Ishikawa (cell line): ENCODE results near the gene CACNA1G.
A peak's percentile ranks its signal among the peaks of the same experiment; 100 is the strongest.

Experiments
- CEBPB ChIP-seq: IDR thresholded peaks from 2 replicates; pipeline ENCODE4 v1.6.1; 2012
- CREB1 ChIP-seq: IDR thresholded peaks from 2 replicates; pipeline ENCODE4 v1.6.1; 2012; ENCODE audit warnings: low read depth
- EGR1 ChIP-seq: IDR thresholded peaks from 2 replicates; pipeline ENCODE4 v1.6.1; 2012
- EP300 ChIP-seq: IDR thresholded peaks from 2 replicates; pipeline ENCODE4 v1.6.1; 2012; ENCODE audit warnings: borderline replicate concordance
- FOXM1 ChIP-seq: IDR thresholded peaks from 2 replicates; pipeline ENCODE4 v1.6.1; 2012; ENCODE audit warnings: low read depth, borderline replicate concordance
- MAX ChIP-seq: IDR thresholded peaks from 2 replicates; pipeline ENCODE4 v1.6.1; 2012
- RAD21 ChIP-seq: IDR thresholded peaks from 2 replicates; pipeline ENCODE4 v1.6.1; 2012; ENCODE audit warnings: low read depth
- TAF1 ChIP-seq: IDR thresholded peaks from 2 replicates; pipeline ENCODE4 v1.6.1; 2012; ENCODE audit warnings: low read depth, mild to moderate bottlenecking
- TCF12 ChIP-seq: IDR thresholded peaks from 2 replicates; pipeline ENCODE4 v1.6.1; 2012; ENCODE audit warnings: low read depth
- TEAD4 ChIP-seq: IDR thresholded peaks from 2 replicates; pipeline ENCODE4 v1.6.1; 2012
- YY1 ChIP-seq: IDR thresholded peaks from 2 replicates; pipeline ENCODE4 v1.6.1; 2012; ENCODE audit warnings: low read depth
- TF ChIP-seq, protein P1 (sequence below): IDR thresholded peaks from 2 replicates; pipeline ENCODE4 v1.6.1; 2012; ENCODE audit warnings: low read depth, mild to moderate bottlenecking
- TF ChIP-seq, protein P2 (sequence below): IDR thresholded peaks from 2 replicates; pipeline ENCODE4 v1.6.1; 2012

DNA sequence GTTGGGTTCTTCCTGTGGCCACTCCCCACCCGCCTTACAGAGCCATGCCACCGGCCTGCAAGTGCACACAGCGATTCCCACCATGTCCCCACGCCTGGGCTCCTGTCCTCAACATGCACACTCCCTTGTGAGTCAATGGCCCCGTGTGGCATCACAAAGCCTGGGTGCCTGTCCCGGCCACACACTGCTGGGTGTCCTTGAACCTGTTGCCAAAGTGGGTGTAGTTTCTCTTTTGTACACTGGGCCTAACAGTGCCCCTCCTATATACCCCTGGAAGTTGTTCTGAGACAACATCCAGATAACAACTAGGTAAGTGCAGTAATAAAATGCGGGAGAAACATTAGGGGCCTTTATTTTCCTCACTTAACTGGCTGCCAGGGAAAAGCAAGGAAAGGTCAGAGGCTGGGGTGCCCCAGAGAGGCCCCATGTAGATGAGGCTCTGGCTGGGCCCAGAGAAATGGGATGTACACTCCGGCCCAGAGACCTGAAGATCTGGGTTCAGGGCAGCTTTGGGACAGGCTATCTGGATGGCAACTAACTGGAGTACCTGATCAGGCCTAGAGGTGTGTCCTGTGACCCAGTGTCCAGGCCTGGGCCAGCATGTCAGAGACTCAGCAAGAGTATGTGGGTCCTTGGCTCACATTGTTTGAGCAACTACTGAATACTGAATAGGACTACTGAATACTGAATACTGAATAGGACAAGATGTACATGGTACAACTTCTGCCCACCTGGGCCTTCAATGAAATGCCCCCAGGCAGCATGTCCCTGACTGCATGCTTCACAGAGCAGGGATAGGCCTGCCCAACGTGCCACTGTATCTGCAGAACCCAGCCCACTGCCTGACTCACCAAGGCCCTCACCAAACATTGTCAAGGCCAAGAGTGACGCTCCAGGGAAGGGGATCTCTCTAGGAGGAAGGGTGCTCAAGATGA, 82.5 kb downstream of the CACNA1G start:
- TF ChIP-seq RAD21 (no peak), YY1 (no peak), CEBPB (no peak), TCF12 (no peak), FOXM1 (no peak), EP300 (no peak), MAX (peak; percentile 83), EGR1 (no peak), TEAD4 (no peak), TAF1 (no peak), CREB1 (no peak)
- TF ChIP-seq, protein P1, sequence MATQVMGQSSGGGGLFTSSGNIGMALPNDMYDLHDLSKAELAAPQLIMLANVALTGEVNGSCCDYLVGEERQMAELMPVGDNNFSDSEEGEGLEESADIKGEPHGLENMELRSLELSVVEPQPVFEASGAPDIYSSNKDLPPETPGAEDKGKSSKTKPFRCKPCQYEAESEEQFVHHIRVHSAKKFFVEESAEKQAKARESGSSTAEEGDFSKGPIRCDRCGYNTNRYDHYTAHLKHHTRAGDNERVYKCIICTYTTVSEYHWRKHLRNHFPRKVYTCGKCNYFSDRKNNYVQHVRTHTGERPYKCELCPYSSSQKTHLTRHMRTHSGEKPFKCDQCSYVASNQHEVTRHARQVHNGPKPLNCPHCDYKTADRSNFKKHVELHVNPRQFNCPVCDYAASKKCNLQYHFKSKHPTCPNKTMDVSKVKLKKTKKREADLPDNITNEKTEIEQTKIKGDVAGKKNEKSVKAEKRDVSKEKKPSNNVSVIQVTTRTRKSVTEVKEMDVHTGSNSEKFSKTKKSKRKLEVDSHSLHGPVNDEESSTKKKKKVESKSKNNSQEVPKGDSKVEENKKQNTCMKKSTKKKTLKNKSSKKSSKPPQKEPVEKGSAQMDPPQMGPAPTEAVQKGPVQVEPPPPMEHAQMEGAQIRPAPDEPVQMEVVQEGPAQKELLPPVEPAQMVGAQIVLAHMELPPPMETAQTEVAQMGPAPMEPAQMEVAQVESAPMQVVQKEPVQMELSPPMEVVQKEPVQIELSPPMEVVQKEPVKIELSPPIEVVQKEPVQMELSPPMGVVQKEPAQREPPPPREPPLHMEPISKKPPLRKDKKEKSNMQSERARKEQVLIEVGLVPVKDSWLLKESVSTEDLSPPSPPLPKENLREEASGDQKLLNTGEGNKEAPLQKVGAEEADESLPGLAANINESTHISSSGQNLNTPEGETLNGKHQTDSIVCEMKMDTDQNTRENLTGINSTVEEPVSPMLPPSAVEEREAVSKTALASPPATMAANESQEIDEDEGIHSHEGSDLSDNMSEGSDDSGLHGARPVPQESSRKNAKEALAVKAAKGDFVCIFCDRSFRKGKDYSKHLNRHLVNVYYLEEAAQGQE = no peak
- TF ChIP-seq, protein P2, sequence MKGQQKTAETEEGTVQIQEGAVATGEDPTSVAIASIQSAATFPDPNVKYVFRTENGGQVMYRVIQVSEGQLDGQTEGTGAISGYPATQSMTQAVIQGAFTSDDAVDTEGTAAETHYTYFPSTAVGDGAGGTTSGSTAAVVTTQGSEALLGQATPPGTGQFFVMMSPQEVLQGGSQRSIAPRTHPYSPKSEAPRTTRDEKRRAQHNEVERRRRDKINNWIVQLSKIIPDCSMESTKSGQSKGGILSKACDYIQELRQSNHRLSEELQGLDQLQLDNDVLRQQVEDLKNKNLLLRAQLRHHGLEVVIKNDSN = no peak
